ENCODE measurements around the gene ERC1. TPM values are rescaled to one million over a fixed set of nuclear protein-coding genes. Genes with fewer than 3 reads are reported as not detected.

Gene ERC1
- polyA plus RNA-seq, 2 of the 4 experiments (the other 2 are of a cell fraction), result 14.2 to 20.9 TPM

DNA sequence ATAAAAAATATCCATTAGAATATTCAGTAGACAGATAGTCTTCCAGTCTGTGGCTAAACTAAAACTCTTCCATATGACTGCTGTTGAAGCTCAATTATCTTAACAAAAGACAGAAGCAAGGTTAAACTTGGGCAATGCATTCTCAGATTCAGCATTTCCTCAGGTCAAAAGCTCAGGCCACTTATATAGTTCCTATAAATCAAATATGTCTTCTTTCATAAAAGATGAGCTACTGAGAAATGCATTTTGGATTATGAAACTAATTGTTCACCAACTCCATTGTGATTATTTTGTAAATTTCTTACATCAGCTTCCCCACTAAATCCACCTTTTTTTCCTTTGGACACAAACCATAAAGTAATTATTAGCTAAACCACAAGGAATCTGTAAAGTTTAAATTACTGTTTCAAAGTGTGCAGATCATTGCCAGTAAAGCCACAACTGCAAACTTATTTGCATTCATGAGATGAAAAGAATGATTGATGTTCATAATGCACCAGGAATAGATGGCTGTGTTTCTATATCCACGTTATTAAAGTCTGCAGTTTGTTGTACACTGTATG, 379.0 kb downstream of the ERC1 start (continued):
- TF ChIP-seq BHLHE40 (IDR thresholded peaks at IDR 0.05; ENCODE audit: low read depth, low read length), result no peak
- no peak for TF ChIP-seq PHF8 (IDR thresholded peaks at IDR 0.05; ENCODE audit: borderline replicate concordance, low read depth)
- TF ChIP-seq HEYL (CRISPR knock-in tag; IDR thresholded peaks at IDR 0.05), result no peak
- TF ChIP-seq HDAC2 (IDR thresholded peaks at IDR 0.05), result no peak
- no peak for TF ChIP-seq HOXA7 (CRISPR knock-in tag; IDR thresholded peaks at IDR 0.05)
- no peak for TF ChIP-seq MAZ (IDR thresholded peaks at IDR 0.05; ENCODE audit: borderline replicate concordance, low read depth, low read length)
- TF ChIP-seq ESRRA (IDR thresholded peaks at IDR 0.05; ENCODE audit: borderline replicate concordance, low read length), result no peak

- CTCF ChIA-PET, result interaction anchor here (1.1 kb wide), 1 partner anchor 154 kb away, joined by 3 read pairs; no protein-coding TSS in a partner anchor
- no peak overlapping the region for H3K27ac ChIP-seq
- no peak for DNase-seq (ENCODE audit: low read depth in 1 of 2, low spot score in 1 of 2)
- TF ChIP-seq RCOR1 (IDR thresholded peaks at IDR 0.05; ENCODE audit: low read depth, low read length) (no peak), KDM5A (IDR thresholded peaks at IDR 0.05) (no peak), ATOH8 (CRISPR knock-in tag; IDR thresholded peaks at IDR 0.05; ENCODE audit: low read depth) (no peak), POLR2A (IDR thresholded peaks at IDR 0.05; ENCODE audit: low read length) (no peak)
- no peaks in the 10 kb centered on the region for H3K9me3 ChIP-seq
- FAIRE-seq, result no peak
- no peak overlapping the region for H3K4me3 ChIP-seq
- H3K4me1 ChIP-seq, result no peaks in the 10 kb centered on the region
- H3K4me2 ChIP-seq, result no peak overlapping the region
- POLR2A ChIA-PET, result no interaction called here
- WGBS (ENCODE audit: missing lambda C conversion rate), result 67% methylated on average over 8 of the region's 8 CpGs
- ATAC-seq, result no peak
Observed at GRCh38 chr12:1373901-1374735, 383.1 kb downstream of the ERC1 start.

GRCh38 chr12:1375323-1375722, 384.3 kb downstream of the ERC1 start:
- no peaks in the 10 kb centered on the region for H3K9me3 ChIP-seq
- 97% methylated on average over 6 of the region's 6 CpGs for WGBS (ENCODE audit: missing lambda C conversion rate)
- H3K27ac ChIP-seq, result no peak overlapping the region
- no peaks in the 10 kb centered on the region for H3K4me1 ChIP-seq
- POLR2A ChIA-PET, result no interaction called here
- ATAC-seq (no peak), FAIRE-seq (no peak), DNase-seq (ENCODE audit: low read depth in 1 of 2, low spot score in 1 of 2) (no peak)
- no peak overlapping the region for H3K4me3 ChIP-seq
- CTCF ChIA-PET, result no interaction called here
- H3K4me2 ChIP-seq, result no peak overlapping the region
- TF ChIP-seq POLR2A (IDR thresholded peaks at IDR 0.05; ENCODE audit: low read length), result no peak
- TF ChIP-seq REST (IDR thresholded peaks at IDR 0.05), result no peak
- no peak for TF ChIP-seq MAFK (IDR thresholded peaks at IDR 0.05; ENCODE audit: partially characterized antibody)
- TF ChIP-seq RFX5 (IDR thresholded peaks at IDR 0.05), result no peak
- no peak for TF ChIP-seq ZC3H11A (IDR thresholded peaks at IDR 0.05)
- TF ChIP-seq JUN (IDR thresholded peaks at IDR 0.05), result no peak
- TF ChIP-seq, protein P1, sequence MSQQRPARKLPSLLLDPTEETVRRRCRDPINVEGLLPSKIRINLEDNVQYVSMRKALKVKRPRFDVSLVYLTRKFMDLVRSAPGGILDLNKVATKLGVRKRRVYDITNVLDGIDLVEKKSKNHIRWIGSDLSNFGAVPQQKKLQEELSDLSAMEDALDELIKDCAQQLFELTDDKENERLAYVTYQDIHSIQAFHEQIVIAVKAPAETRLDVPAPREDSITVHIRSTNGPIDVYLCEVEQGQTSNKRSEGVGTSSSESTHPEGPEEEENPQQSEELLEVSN (IDR thresholded peaks at IDR 0.05; ENCODE audit: borderline replicate concordance, low read depth), result no peak
- no peak for TF ChIP-seq RNF2 (IDR thresholded peaks at IDR 0.05; ENCODE audit: borderline replicate concordance, low read depth)
- no peak for TF ChIP-seq HOXB5 (CRISPR knock-in tag; IDR thresholded peaks at IDR 0.05)
- no peak for TF ChIP-seq SREBF2 (IDR thresholded peaks at IDR 0.05)
- no peak for TF ChIP-seq RARB (CRISPR knock-in tag; IDR thresholded peaks at IDR 0.05)
- TF ChIP-seq CBX8 (IDR thresholded peaks at IDR 0.05), result no peak
- no peak for TF ChIP-seq HMGXB4 (CRISPR knock-in tag; IDR thresholded peaks at IDR 0.05; ENCODE audit: borderline replicate concordance)
- TF ChIP-seq, protein P2, sequence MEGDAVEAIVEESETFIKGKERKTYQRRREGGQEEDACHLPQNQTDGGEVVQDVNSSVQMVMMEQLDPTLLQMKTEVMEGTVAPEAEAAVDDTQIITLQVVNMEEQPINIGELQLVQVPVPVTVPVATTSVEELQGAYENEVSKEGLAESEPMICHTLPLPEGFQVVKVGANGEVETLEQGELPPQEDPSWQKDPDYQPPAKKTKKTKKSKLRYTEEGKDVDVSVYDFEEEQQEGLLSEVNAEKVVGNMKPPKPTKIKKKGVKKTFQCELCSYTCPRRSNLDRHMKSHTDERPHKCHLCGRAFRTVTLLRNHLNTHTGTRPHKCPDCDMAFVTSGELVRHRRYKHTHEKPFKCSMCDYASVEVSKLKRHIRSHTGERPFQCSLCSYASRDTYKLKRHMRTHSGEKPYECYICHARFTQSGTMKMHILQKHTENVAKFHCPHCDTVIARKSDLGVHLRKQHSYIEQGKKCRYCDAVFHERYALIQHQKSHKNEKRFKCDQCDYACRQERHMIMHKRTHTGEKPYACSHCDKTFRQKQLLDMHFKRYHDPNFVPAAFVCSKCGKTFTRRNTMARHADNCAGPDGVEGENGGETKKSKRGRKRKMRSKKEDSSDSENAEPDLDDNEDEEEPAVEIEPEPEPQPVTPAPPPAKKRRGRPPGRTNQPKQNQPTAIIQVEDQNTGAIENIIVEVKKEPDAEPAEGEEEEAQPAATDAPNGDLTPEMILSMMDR (IDR thresholded peaks at IDR 0.05), result no peak
- TF ChIP-seq EP300 (IDR thresholded peaks at IDR 0.05), result no peak
- TF ChIP-seq FOSL2 (IDR thresholded peaks at IDR 0.05), result no peak
- no peak for TF ChIP-seq FOSL2 (CRISPR knock-in tag; IDR thresholded peaks at IDR 0.05)
- TF ChIP-seq KDM5A (IDR thresholded peaks at IDR 0.05), result no peak
- no peak for TF ChIP-seq TP53 (CRISPR knock-in tag; IDR thresholded peaks at IDR 0.05)
